ENCODE measurements around the gene SIN3A.
"Not testable (repeated sequence)": the region's sequence is repeated elsewhere in the genome, so short reads cannot be mapped to it uniquely, and the experiment has no call there.

SIN3A gene

DNA sequence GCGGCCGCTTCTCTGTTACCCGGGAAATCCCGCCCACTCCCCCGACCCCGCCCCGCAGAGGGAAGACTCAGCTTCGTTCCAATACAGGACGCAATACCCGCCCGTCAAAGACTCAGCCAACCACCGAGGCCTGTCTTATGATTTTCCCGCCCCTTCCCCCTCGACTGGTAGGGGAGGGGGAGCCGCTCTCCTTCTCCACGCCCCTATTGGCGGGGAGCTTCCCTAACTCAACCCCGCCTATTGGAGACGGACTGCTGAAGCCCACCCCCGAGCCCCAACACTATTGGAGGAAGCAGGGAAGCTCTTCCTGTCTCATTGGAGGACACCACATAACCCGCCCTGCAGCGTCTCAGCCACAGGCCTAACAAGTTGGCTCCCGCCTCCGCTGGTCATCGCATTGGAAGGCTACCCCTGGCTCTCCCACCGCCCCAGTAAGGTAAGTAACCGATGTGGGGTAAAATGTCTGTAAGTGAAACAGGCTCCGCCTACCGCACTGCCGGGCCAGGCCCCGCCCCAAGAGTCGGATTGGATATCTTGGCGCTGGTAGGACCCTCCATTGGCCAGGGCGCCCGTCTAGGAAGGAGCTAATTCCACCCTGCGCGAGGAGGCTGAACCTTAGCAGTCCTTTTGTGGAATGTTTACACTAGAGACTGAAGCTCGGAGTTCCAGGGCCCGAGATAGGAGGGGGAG is at the start of gene SIN3A:
Gene SIN3A (minus strand): TSS at position 17 of the 690 bp plus-strand sequence. CDS start 21,315 bp downstream, outside the sequence.
- DNase-seq = peak; percentile 100

DNA sequence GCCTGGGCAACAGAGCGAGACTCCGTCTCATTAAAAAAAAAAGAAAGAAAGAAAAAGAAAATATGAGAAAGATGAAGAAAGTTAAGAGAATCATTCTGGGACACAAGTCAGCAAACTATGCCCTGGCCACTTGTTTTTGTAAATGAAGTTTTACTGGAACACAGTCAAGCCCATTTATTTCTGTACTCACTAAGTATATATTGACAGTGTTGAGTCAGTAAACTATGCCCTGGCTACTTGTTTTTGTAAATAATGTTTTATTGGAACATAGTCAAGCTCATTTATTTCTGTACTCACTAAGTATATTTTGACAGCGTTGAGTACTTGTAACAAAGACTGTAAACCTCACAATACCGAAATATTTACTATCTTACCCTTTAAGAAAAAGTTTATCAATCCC is 42.2 kb upstream of the SIN3A start:
- DNase-seq = no peak

DNA sequence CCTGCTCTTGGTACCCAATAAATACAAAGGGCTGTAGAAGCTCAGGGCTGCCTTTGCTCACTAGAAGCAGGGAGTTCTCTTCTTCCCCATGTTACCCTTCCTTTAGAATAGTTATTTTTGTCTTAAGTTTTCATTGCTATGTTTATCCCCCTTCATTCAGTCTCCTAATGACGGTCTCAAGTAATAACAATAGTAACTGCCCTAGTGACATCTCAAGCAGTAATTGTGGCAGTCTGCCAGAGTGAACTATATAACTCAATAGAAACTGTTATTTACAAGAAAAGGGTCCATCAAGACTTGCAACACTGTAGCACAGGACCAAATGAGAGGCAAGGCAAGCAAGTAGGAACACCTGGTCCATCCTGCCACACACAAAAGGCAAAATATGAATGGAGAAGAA is 32.5 kb upstream of the SIN3A start:
- DNase-seq = no peak

DNA sequence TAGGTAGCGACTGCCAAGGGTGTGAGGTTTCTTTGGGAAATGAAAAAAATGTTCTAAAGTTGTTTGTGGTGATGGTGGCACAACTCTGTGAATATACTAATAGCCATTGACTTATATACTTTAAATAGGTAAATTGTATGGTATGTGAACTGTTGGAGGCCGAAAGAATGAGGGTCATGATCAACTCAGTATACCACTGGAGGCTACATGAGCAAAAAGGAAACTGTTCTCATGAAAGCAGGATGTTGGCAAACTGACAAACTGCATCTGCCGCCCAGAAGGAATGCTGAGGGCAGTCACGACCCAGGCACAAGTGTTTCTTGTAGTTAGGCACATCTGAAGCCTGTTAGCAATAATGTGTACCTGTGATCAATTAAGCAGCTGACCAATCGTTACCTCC is 32.1 kb upstream of the SIN3A start:
- DNase-seq = not testable (repeated sequence)

DNA sequence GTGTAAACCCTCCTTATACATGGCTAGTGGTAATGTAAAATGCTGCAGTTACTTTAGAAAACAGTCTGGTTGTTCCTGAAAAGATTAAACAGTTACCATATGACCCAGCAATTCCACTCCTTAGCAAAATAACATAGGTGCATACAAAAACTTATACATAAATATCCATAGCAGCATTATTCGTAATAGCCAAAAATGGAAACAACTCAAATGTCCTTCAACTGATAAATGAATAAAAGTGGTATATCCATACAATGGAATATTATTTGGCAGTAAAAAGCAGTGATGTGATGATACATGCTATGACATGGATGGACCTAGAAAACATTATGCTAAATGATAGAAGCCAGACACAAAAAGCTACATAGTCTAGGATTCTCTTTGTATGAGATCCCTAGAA is 31.6 kb upstream of the SIN3A start:
- no peak for DNase-seq

DNA sequence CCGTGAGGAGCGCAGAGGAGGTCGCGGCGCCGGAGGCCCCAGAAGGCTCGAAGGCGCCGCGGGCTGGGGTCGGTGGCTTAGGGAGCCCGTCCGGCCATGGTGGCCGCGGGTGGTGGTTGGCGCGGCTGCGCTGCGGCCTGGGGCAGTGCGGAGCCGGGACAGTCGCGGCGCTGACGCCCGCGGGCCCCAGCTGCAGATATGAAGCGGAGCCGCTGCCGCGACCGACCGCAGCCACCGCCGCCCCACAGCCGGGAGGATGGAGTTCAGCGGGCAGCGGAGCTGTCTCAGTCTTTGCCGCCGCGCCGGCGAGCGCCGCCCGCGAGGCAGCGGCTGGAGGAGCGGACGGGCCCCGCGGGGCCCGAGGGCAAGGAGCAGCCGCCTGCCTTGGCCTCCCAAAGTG is 29.0 kb upstream of the SIN3A start:
- not testable (repeated sequence) for DNase-seq

DNA sequence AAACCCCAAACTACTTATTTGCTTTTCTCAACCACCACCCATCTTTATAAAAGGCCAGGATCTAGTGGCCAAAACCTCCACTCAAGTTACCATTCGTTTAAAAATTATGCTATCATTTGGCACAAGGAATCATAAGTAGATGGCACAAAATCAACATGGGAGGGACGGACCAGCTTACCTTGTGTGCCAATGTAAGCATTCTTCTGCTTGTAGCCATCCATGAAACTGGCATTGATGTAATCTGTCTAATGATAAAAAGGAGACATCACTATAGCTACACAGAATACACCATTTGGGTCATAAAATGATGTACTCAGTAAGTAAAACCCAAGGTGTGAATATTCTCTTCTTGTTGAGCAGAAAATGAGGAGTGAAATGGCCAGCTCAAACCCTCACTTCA is 28.2 kb upstream of the SIN3A start:
- DNase-seq = no peak

DNA sequence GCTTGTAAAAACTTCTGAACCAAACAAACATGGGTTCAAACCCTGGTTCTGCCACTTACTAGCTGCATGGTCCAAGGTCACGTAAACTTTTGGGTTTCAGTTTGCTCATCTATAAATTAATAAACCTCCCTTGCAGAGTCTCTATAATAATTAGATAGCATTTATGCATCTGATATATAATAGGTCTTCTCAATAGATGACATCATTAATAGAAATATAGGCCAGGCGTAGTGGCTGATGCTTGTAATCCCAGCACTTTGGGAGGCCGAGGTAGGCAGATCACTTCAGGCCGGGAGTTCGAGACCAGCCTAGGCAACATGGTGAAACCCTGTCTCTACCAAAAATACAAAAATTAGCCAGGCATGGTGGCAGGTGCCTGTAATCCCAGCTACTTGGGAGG is 25.6 kb upstream of the SIN3A start:
- not testable (repeated sequence) for DNase-seq

DNA sequence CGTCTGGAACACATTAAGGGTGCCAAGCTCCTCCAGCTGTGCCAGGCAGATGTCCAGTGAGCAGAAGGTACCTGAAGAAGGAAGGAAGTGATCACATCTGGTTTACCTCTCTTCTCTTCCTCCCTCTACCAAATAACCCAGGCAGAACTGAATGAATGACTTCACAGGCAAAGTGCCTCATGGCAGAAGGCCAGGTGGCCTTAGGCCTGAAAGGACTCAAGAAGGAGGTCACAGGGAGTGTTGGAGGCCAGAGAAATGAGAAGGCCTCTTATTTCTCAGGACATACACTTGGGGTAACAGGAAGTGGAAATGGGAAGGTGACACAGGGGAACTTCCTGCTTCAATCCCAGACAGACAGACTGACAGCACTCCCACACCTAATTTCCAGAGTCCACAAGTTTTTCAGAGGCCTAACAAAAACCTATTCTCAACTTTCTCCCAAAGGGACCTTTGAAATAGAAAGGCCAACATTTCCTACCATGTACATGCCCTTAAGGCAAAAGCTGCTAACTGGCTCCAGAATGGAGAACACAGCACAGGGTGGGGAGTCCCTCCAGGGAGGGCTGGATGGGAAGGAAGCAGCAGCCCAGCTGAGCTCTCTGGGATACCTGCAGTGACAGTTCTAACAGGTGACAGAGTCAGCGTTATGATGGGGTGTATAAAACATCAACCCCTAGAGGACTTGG is 17.6 kb upstream of the SIN3A start:
- no peak for DNase-seq

DNA sequence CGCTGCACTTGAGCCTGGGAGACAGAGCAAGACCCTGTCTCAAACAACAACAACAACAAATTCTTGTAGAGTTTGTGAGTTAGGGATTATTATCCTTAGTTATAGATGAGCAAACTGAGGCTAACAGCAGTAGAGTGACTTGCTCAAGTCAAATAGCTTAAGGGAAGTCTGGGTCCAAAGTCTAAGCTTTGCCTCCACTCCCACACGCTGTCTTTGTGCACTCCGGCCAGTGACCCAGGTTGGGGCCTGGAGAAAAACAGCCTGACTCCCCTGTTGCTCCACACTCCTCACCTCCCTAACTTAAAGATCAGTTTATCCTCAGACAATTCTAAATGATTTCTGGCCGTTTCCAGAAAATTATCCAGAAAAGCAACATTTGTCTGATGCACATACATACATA is 9.2 kb upstream of the SIN3A start:
- no peak for DNase-seq

DNA sequence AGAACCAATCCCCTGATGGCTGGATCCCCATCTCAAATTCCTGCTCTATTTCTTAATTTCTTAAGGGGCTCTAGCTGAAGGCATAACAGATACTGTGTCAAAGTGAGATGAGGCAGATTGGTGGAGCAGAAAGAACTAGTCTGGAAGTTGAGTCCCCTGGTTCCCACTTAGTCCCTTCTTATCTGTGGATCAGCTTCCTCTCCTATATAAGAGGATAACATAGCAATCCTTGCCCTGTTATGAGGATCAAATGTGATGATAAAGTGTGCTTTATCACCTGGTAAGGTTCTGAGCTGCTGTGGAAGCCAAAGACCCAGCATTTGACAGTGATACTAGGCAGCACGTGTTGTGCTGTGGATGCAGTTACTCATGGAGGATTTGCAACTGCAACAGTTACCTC is 8.1 kb upstream of the SIN3A start:
- DNase-seq = no peak

DNA sequence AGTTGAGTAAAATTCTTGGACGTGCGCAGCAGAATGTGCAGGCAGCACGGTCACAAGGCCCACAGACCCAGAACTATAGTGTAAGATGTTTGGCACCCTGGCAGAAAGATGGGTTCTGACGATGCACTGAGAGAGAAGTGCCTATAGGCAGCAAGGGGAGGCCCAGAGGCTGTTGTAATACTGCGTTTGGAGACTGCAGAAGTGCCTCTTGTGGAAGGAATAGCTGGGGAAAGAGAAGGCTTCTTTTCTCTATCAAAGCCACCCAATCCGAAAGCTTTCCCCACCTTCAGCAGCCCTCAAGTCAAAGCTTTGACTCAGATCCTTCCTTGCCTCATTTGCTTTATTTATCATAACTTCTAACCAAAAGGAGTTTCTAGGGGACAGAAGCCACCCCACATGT is 5.2 kb upstream of the SIN3A start:
- DNase-seq = peak; percentile 10

DNA sequence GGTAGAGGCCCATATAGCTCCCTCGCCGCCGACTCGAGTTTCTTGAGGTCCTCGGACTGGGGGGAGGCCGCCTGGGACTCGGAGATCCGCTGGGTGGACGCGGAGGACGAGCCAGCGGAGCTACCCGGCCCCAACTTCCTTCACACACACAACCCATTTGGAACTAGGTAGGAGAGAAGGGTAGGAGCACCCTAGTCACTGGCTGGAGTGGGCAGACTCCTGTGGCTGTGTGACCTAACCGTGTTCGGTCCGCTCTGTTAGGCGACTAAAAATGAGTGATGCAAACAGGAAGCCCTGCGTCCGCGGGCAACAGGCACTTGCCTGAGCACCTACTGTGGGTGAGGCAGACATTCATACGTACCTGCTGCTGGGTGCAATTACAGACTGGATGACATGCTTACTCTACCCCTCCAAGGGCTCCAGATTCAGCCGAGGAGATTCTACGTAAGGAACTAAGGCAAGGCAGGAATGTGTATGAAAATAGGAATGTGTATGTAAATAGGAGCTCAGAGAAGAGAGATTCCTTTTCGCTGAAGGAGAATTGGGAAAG is 4.6 kb upstream of the SIN3A start:
- peak; percentile 54 for DNase-seq

DNA sequence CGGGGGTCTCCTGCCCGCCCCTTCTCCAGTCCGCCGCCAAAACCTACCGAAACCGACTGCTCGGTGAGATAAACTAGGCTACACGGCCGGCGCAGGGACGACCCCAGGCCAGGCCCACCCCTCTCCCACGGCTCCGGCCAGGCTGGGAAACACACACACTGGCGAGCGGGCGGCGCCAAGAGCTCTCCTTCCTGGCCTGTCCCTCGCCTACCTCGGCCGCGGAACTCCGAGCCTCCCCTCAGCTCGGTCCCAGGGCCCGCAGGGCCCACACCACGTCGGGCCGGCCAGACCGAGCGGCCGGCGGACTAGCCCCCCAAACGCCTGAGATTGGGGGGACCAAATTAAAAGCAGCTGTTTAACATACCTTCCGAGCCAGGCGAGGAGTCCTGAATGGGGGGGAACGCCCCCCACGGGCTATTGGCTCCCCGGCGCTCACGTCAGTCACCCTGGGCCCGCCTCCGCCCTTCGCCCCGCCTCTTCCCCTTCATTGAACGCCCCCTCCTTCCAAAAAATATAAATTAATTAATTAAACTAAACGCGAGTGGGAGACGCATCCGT is 4.0 kb upstream of the SIN3A start:
- peak; percentile 88 for DNase-seq

DNA sequence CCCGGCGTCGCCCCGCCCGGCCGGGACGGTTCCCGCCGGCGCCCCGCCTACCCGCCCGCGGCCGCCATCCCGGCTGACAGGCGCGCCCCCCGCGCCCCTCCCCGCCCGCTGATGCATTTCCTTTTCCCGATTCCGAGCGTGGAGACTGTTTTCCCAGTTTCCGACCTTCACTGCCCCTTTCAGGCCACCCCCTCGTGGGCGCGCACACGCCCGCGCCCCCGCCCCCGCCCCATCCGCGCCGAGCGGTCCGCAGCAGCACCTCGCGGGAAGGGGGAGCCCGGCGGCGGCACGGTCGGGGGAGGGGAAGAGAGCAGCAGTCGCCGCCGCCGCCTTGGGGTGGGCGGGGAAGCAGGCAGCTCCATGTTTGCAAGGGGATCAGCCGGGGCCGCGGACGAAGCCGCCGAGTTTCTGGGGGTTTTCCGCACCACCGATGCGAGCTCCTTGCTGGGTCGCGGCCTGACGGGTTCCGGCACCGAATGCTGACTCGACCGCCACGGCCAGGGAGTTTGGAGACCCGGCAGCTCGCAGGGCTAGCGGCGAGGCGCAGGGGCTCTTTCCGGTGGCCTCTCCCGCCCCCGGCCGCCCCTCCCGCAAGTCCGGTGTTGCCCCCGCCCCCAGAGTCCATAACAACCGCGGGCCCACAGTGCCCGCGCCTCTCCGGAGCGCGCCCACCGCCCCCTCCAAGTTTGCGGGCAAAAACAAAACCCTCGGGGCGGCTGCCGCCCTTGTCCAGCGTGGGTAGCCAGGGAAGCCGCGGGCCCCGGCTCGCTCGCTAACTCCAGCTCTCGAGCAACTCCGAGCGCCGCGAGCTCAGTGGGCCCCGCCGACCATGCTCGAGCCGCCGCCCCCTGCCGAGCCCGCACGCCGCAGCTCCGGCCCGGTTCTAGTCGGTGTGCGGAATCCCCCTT is 3.2 kb upstream of the SIN3A start:
- peak; percentile 23 for DNase-seq

DNA sequence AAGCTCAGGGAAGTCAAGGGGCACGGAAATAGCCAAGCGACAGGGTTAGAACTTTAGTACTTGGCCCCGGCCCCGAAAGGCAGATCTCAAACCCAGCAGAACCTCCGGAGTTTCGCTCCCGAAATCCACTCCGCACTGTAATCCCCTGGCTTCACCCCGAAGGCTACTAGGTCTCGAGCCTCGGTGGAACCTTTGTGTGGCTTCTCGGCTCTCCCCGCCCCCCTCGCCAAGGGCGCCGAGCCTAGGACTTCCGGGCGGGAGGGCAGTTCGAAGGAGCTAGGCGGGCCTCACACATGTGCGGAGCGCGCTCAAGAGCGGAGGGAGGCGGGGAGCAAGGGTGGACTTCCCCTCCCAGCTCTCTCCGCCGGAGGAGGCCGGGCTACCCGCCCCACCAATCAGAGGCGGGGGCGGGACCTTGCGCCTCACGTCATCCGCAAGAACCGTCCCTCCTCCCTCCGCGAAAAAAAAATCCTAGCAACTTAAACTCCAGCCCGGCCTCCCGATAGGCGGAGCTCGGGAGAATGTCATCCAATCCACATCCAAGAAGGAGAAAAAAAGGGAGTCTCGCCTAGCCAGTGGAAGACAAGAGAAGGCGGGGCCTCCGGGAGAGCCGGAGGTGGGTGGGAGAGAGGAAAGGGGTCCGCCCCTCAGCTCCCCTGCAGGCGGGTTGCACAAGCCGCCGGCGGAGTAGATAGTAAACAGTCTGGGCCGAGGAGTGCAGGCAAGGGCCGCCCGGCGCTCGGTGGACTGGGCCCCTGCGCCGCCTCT is 2.4 kb upstream of the SIN3A start:
- DNase-seq = peak; percentile 100

DNA sequence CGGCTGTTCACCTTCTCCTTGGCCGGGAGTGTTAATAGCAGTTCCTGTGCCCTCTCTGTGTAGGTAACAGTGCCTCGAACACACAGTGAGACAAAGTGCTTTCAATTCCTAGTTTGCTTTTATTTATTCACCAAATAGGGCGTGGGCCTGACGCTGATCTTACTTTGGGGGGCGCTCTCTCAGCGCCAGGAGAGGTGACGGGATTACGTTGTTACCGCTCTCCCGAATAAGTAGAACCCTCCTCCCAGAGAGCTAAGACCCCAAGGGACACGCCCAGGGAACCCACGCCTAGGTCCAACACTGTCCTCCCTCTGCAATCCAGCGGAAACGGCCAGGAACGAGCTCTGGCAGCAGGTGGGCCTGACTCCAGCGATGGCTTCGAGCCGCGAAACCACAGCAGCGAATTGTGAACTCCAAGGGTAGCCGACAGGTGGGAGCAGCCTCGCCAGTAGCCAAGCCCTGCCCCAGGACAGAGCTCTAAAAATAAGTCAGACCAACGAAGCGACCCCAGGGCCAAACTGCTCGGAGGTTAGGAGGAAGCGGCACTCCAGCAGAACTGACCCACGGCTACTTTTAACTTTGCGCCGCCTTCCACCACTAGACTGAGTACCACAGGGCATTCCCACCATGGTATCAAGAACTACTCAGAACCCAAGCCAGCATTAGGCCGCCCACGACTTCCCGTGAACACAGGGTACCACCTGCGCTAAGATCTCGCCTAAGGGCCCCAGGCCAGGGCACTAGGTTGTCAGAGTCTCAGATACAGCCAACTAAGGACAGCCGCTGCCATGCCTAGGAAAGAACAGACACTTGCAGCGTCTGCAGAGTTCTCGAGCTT is 1.6 kb upstream of the SIN3A start:
- peak; percentile 33 for DNase-seq

DNA sequence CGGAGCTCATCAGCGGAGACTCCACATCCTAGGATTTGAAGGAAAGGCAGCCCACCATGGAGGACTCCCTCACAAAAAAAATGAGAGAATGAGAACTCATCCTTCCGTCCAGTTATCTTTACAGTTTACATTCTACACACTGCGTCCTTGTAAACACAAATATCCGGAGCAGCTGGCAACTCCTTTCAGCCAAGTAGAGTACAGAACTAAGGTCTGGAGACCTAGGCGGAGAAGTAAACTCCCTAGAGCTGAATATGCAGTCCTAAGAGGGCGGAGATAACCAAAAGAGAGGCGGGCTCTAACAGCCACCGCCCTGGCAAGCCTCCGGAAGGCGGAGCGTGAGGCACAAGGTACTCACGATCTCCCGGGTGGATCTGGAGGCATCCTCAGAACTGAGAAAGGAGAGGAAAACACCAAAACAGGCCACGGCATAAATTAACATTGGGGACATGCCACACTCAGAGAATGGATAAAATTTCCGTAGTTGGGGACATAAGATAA is 924 bp upstream of the SIN3A start:
- peak; percentile 83 for DNase-seq

DNA sequence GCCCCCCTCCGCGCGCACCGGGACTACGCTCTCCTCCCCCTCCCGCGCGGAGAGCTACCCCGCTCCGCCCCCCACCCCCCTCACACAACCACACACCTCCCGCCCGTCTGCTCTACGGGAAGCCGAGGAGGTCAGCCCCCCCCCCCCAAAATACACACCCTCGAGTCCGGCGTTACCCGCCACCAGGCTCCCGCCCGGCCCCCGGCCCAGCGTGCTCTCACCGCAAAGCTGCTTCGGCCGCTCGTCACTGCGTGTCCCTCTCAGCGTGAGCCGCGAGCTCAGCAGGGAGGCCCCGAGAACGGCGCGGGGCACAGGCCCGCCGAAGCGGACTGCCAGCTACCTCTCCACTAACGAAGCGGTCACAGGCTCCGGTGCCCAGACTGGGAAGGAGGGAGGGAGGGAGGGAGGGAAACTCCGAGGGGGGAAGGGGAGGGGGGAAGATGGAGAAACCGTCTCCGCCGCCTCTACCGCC is 252 bp downstream of the SIN3A start:
- DNase-seq = no peak

DNA sequence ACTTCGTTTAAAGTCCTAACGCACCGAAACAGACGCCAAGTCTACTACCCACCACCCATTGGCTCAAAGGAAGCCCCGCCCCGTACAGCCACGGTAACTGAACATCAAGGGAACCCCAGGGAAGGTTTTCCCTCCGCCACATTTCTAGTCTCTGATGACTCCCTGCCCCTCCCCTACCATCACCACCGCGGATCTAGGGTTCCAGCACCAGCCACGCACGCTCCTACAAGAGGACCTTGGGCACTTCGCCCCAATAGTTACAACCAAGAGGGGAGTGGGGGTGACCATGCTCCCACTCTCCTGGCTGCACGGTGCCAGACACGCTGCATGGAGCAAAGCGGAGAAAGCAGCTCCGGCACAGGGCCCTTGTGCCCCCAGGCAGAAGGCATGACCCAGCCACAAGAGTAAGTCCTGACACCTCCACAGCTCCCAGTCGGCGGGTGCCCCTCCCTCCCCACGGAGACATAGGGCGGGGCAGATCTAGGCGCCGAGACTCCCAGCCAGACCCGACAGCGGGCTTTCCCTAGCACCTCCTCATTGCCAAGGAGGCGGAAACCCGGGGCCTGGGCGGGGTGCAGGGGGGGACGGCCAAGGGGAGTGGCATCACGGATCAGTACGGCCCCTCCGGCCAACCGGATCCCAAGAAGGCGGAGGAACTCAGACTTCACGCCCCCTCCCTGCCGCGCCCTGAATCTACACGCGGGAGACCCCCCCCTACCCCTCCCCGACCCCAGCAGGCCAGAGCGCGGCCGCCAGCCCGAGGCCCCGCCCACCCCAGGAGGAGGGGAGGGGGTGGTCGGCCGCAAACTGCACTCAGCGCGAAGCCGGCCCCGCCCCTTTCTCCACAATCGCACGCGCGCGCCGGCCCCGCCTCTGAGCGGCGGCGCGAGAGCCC is 936 bp downstream of the SIN3A start:
- DNase-seq = peak; percentile 98
